PFSK-1 (cell line): ENCODE data around the gene KCTD3.

Experiments
- POLR2AphosphoS5 ChIP-seq: IDR thresholded peaks from 2 replicates; pipeline ENCODE4 v1.6.1; 2012; ENCODE audit warnings: low read depth, mild to moderate bottlenecking, control low read depth, low read length, moderate library complexity
- REST ChIP-seq, 2 experiments: IDR thresholded peaks; 2 replicates each; pipeline versions ENCODE4 v1.6.1 to v1.8.0; 2011 to 2012; ENCODE audit warnings: low read depth in 2 of 2, low read length in 2 of 2, control low read depth in 1 of 2, inconsistent platforms in 1 of 2, mild to moderate bottlenecking in 1 of 2, moderate library complexity in 1 of 2; ENCODE audit not compliant: insufficient read depth in 1 of 2
- TAF1 ChIP-seq: IDR thresholded peaks from 2 replicates; pipeline ENCODE4 v1.6.1; 2012; ENCODE audit warnings: low read length, control low read depth, borderline replicate concordance; ENCODE audit not compliant: insufficient read depth

- no peak for TF ChIP-seq TAF1
- TF ChIP-seq REST (IDR thresholded peaks at IDR 0.05; ENCODE audit: insufficient read depth in 1 of 2, low read depth in 2 of 2, low read length in 2 of 2): no peak
- no peak for TF ChIP-seq POLR2AphosphoS5
Observed at GRCh38 chr1:215542301-215542700, 24.8 kb upstream of the KCTD3 start.
